K562 (cell line): ENCODE results near the gene PHF21A. TPM values are rescaled to one million over a fixed set of nuclear protein-coding genes. Genes with fewer than 3 reads are reported as not detected.

Experiments used
- HNRNPL ChIP-seq: fragments of 200-400 bp; formaldehyde crosslinking; IDR thresholded peaks from 2 replicates; pipeline ENCODE4 v1.6.1; 2017; ENCODE audit warnings: low read depth, mild to moderate bottlenecking, low read length
- RB1 ChIP-seq: fragments of 450-650 bp; IDR thresholded peaks from 2 replicates; pipeline ENCODE4 v1.6.1; 2017; ENCODE audit warnings: low read depth, mild to moderate bottlenecking
- polyA plus RNA-seq, 8 experiments: library from polyadenylated mRNA; depleted of rRNA in 4 of 8; stranded (reverse) in 5 of 8; unstranded in 3 of 8; fragments of >200 nt; fragmentation: Nextera tagmentation in 2 of 8; fragmentation: Illumina TruSeq in 1 of 8; extraction: Ambion mirVana in 2 of 8; extraction: Trizol in 1 of 8; gene quantifications; 2 replicates each; pipeline versions ENCODE4 v1.2.1 to v1.2.3, GENCODE V29; 2011 to 2014; ENCODE audit warnings: inconsistent platforms in 1 of 8, missing spikeins in 1 of 8
- total RNA-seq, 7 experiments: library from RNA; depleted of rRNA in 6 of 7; stranded (reverse); fragments of >200 nt in 6 of 7; fragmentation: Illumina TruSeq in 2 of 7; extraction: Trizol in 2 of 7; gene quantifications; 2 replicates each; pipeline versions ENCODE4 v1.2.1 to v1.2.3, GENCODE V29; 2011 to 2021; ENCODE audit warnings: low replicate concordance in 1 of 7
- TF ChIP-seq, protein P1 (sequence below): fragments of 200-600 bp; sonication (generic); IDR thresholded peaks from one replicate; pipeline ENCODE4 v1.6.1; 2012; ENCODE audit warnings: mild to moderate bottlenecking, low read depth, low read length, inconsistent platforms
- TF ChIP-seq, protein P2 (sequence below): sonication (generic); formaldehyde crosslinking; IDR thresholded peaks from 2 replicates; pipeline ENCODE4 v1.5.0; 2020; ENCODE audit warnings: missing genetic modification reagents
- TF ChIP-seq, protein P3 (sequence below): fragments of 450-650 bp; IDR thresholded peaks from 2 replicates; pipeline ENCODE4 v1.6.1; 2016; ENCODE audit warnings: low read depth

PHF21A gene
- total and polyA plus RNA-seq, 9 of the 15 experiments (the other 6 are each of a cell fraction or from before 2014, with no cell fraction given), result 1.5 to 32.4 (median 10.7) TPM

GRCh38 chr11:45994371-45995341, 126.6 kb downstream of the PHF21A start (continued):
- TF ChIP-seq, protein P1, sequence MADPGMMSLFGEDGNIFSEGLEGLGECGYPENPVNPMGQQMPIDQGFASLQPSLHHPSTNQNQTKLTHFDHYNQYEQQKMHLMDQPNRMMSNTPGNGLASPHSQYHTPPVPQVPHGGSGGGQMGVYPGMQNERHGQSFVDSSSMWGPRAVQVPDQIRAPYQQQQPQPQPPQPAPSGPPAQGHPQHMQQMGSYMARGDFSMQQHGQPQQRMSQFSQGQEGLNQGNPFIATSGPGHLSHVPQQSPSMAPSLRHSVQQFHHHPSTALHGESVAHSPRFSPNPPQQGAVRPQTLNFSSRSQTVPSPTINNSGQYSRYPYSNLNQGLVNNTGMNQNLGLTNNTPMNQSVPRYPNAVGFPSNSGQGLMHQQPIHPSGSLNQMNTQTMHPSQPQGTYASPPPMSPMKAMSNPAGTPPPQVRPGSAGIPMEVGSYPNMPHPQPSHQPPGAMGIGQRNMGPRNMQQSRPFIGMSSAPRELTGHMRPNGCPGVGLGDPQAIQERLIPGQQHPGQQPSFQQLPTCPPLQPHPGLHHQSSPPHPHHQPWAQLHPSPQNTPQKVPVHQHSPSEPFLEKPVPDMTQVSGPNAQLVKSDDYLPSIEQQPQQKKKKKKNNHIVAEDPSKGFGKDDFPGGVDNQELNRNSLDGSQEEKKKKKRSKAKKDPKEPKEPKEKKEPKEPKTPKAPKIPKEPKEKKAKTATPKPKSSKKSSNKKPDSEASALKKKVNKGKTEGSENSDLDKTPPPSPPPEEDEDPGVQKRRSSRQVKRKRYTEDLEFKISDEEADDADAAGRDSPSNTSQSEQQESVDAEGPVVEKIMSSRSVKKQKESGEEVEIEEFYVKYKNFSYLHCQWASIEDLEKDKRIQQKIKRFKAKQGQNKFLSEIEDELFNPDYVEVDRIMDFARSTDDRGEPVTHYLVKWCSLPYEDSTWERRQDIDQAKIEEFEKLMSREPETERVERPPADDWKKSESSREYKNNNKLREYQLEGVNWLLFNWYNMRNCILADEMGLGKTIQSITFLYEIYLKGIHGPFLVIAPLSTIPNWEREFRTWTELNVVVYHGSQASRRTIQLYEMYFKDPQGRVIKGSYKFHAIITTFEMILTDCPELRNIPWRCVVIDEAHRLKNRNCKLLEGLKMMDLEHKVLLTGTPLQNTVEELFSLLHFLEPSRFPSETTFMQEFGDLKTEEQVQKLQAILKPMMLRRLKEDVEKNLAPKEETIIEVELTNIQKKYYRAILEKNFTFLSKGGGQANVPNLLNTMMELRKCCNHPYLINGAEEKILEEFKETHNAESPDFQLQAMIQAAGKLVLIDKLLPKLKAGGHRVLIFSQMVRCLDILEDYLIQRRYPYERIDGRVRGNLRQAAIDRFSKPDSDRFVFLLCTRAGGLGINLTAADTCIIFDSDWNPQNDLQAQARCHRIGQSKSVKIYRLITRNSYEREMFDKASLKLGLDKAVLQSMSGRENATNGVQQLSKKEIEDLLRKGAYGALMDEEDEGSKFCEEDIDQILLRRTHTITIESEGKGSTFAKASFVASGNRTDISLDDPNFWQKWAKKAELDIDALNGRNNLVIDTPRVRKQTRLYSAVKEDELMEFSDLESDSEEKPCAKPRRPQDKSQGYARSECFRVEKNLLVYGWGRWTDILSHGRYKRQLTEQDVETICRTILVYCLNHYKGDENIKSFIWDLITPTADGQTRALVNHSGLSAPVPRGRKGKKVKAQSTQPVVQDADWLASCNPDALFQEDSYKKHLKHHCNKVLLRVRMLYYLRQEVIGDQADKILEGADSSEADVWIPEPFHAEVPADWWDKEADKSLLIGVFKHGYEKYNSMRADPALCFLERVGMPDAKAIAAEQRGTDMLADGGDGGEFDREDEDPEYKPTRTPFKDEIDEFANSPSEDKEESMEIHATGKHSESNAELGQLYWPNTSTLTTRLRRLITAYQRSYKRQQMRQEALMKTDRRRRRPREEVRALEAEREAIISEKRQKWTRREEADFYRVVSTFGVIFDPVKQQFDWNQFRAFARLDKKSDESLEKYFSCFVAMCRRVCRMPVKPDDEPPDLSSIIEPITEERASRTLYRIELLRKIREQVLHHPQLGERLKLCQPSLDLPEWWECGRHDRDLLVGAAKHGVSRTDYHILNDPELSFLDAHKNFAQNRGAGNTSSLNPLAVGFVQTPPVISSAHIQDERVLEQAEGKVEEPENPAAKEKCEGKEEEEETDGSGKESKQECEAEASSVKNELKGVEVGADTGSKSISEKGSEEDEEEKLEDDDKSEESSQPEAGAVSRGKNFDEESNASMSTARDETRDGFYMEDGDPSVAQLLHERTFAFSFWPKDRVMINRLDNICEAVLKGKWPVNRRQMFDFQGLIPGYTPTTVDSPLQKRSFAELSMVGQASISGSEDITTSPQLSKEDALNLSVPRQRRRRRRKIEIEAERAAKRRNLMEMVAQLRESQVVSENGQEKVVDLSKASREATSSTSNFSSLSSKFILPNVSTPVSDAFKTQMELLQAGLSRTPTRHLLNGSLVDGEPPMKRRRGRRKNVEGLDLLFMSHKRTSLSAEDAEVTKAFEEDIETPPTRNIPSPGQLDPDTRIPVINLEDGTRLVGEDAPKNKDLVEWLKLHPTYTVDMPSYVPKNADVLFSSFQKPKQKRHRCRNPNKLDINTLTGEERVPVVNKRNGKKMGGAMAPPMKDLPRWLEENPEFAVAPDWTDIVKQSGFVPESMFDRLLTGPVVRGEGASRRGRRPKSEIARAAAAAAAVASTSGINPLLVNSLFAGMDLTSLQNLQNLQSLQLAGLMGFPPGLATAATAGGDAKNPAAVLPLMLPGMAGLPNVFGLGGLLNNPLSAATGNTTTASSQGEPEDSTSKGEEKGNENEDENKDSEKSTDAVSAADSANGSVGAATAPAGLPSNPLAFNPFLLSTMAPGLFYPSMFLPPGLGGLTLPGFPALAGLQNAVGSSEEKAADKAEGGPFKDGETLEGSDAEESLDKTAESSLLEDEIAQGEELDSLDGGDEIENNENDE, result no peak
- TF ChIP-seq HNRNPL (no peak), RB1 (peak; percentile 66; the same call in 1 of the 2 replicates)
- TF ChIP-seq, protein P2, sequence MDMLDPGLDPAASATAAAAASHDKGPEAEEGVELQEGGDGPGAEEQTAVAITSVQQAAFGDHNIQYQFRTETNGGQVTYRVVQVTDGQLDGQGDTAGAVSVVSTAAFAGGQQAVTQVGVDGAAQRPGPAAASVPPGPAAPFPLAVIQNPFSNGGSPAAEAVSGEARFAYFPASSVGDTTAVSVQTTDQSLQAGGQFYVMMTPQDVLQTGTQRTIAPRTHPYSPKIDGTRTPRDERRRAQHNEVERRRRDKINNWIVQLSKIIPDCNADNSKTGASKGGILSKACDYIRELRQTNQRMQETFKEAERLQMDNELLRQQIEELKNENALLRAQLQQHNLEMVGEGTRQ, result no peak
- TF ChIP-seq, protein P3, sequence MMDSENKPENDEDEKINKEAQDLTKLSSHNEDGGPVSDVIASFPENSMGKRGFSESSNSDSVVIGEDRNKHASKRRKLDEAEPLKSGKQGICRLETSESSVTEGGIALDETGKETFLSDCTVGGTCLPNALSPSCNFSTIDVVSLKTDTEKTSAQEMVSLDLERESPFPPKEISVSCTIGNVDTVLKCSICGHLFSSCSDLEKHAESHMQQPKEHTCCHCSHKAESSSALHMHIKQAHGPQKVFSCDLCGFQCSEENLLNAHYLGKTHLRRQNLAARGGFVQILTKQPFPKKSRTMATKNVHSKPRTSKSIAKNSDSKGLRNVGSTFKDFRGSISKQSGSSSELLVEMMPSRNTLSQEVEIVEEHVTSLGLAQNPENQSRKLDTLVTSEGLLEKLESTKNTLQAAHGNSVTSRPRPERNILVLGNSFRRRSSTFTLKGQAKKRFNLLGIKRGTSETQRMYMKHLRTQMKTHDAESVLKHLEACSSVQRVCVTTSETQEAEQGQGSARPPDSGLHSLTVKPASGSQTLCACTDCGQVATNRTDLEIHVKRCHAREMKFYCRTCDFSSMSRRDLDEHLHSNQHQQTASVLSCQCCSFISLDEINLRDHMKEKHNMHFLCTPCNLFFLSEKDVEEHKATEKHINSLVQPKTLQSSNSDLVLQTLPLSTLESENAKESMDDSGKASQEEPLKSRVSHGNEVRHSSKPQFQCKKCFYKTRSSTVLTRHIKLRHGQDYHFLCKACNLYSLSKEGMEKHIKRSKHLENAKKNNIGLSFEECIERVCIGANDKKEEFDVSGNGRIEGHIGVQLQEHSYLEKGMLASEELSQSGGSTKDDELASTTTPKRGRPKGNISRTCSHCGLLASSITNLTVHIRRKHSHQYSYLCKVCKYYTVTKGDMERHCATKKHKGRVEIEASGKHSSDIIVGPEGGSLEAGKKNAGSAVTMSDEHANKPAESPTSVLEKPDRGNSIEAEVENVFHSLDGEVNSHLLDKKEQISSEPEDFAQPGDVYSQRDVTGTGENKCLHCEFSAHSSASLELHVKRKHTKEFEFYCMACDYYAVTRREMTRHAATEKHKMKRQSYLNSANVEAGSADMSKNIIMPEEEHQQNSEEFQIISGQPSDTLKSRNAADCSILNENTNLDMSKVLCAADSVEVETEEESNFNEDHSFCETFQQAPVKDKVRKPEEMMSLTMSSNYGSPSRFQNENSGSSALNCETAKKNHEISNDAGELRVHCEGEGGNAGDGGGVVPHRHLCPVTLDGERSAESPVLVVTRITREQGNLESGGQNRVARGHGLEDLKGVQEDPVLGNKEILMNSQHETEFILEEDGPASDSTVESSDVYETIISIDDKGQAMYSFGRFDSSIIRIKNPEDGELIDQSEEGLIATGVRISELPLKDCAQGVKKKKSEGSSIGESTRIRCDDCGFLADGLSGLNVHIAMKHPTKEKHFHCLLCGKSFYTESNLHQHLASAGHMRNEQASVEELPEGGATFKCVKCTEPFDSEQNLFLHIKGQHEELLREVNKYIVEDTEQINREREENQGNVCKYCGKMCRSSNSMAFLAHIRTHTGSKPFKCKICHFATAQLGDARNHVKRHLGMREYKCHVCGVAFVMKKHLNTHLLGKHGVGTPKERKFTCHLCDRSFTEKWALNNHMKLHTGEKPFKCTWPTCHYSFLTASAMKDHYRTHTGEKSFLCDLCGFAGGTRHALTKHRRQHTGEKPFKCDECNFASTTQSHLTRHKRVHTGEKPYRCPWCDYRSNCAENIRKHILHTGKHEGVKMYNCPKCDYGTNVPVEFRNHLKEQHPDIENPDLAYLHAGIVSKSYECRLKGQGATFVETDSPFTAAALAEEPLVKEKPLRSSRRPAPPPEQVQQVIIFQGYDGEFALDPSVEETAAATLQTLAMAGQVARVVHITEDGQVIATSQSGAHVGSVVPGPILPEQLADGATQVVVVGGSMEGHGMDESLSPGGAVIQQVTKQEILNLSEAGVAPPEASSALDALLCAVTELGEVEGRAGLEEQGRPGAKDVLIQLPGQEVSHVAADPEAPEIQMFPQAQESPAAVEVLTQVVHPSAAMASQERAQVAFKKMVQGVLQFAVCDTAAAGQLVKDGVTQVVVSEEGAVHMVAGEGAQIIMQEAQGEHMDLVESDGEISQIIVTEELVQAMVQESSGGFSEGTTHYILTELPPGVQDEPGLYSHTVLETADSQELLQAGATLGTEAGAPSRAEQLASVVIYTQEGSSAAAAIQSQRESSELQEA, result no peak
